NCI-H226 (cell line): ENCODE results near the gene KRT23.
"Not testable (repeated sequence)": the region's sequence is repeated elsewhere in the genome, so short reads cannot be mapped to it uniquely, and the experiment has no call there.

Experiments
- DNase-seq: peaks from one replicate; pipeline ENCODE4 v3.0.0-alpha.2; 2015

The KRT23 gene

GRCh38 chr17:40947929-40948328 lies 10.5 kb upstream of the KRT23 start:
- DNase-seq, result no peak

GRCh38 chr17:40945414-40945813 lies 8.0 kb upstream of the KRT23 start:
- no peak for DNase-seq

DNA sequence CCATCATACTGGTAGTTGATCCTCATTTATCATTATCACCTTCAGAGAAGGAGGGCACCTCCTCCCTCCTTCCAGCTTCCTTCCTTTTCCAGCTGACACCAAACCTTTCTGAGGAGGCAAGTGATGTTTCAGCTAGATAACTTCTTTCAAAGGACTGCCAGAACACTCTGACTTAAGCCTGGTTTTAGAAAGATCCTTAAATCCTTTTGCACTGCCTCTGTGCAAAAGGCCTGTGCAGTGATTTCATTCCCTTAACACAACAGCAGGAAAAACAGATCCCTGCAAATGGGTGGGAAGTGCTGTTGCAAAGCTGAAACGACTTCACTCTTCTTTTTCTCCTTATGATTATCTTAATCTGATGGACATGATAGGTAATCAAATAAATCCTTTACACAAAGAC lies 7.1 kb upstream of the KRT23 start:
- no peak for DNase-seq

DNA sequence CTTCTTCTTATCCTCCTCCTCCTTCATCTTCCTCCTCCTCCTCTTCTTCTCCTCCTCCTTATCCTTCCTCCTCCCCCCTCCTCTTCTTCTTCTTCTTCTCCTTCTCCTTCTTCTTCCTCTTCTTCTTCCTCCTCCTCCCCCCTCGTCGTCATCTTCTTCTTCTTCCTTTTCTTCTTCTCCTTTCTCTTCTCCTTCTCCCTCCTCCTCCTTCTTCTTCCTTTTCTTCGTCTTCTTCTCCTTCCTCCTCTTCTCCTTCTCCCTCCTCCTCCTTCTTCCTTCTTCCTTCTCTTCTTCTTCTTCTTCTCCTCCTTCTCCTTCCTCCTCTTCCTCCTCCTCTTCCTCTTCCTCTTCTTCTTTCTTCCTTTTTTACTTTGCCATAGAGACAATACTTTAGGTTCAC lies 5.1 kb upstream of the KRT23 start:
- DNase-seq, result no peak

DNA sequence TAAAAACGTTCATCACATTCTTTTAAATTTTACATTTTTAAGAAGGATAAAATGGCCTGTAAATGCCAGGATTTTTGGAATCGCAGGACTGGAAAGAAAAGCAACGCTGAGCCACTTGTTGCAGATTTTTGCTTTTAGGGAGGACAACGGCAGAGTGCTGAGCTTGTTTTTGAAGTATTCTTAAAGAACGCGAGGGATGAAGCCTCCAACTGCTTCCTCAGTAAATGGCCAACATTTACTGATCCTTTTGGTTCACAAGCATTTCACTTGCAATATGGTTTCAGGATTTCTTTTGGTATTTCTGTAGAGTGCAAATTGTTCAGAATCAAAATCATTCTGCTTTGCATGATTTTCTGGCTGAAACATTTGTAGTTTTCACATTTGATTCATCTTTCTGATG lies 2.8 kb upstream of the KRT23 start:
- no peak for DNase-seq

DNA sequence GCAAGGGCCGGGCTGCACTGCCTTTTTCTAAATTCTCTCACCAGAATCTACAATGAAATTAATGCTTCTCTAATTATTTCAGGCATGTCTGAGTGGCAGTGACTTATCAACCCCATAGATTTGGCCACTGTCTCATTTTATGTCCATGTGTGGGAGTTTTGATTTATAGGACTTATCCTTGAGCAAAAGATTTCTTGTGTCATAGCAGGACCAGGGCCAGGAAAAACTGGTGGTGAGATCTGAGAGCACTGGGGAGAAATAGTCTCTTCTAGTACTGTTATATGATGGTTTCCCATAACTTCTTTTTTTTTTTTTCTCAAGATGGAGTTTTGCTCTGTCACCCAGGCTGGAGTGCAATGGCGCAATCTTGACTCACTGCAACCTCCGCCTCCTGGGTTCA lies 1.5 kb upstream of the KRT23 start:
- peak; percentile 33 for DNase-seq

- no peak for DNase-seq
Observed at GRCh38 chr17:40936976-40937375, 470 bp downstream of the KRT23 start.

DNA sequence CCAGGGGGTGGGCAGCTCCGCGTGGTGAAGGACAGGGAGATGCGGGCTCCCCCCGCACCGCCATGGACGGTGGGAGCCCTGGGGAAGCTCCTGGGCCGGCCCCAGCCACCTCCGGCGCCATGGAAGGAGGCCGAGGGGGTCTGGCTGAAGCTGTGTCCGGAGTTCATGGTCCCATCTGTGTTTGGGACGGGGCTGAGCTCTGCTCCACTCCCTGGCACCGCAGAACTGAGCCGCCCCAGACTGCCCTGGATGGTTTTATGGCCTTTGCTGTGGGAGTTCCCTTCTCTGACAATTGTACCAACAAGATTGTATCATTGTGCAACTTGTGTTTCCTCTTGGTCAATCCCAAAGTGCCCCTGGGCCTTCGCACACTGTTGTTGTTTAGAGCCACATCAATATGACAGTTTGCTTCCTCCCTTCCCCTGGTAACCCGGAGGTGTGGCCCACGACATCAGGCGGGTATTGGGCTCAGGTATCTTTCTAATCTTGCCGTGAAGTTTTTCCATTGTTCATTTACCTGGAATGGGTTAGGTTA lies 942 bp downstream of the KRT23 start:
- DNase-seq, result no peak

DNA sequence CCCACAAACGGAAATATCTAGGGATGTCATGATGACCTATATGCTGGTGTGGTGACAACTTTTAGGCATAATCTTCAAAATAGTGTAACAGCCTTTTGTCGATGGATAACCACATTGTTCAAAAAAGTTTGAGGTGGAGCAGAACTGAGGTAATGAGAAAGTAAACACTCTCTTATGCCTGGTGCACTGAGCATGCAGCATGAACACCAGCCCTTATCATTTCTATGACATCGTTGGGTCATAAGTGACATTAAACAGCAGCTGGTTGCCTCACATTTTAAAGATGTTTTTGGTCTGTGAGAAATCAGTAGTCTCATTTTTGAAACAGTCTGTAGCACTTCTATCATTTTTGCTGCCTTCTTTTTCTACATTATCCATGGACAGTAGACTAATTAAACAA lies 1.8 kb downstream of the KRT23 start:
- no peak for DNase-seq

- no peak for DNase-seq
Observed at GRCh38 chr17:40932608-40933007, 4.8 kb downstream of the KRT23 start.

DNA sequence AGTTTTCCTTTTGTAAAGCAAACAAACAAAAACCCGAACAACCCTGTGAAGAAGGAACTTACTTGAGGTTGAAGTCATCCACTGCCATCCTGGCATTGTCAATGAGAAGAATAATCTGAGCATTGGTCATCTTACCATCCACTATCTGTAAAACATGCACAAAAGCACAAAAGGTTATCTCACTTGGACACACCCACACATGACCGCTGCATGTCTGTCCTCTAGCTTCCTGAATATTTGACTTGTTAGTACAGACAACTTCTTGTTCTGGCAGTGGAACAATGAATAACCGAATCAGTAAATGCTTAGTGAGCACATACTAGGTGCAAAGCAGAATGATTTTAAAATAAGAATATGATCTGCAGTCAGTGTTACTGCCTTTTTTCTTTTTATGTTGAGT lies 6.1 kb downstream of the KRT23 start:
- DNase-seq, result peak; percentile 28

DNA sequence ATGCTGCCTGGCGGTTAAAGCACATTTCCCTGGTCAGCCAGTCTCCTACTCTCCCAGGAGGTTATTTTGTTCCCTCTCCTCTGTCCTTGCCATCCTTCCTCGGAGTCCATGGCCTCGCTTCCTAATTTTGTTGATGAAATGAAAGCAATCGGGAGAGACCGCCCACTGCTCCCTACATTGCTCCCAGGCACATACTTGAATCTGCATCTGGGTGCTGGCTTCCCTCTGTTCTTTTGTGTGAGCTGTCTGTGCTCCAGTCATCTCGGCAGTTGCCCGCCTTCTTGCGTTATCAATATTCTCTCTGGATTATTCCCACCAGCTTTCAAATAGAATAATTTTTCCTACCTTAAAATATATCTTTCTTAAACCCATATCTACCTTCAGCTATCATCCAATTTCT lies 11.1 kb downstream of the KRT23 start:
- no peak for DNase-seq

DNA sequence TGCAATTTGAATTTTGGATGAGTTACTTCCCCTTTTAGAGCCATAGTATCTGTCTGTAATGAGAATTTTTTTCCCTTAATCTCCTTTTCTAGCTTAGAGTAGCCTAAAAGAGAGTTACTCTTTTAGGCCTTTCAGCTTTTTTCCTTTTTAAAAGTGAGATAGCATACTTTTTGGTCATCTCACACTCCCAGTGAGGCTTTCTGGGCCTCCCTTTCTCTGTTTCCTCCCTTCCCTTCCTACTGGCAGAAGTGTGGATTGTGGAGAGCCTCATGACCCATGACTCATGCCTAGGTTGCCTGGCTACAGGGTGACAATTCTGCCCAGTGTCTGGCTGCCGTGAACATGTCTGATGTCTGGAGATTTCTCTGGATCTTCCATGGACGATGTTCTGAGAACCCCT lies 15.2 kb downstream of the KRT23 start:
- DNase-seq, result peak; percentile 51

DNA sequence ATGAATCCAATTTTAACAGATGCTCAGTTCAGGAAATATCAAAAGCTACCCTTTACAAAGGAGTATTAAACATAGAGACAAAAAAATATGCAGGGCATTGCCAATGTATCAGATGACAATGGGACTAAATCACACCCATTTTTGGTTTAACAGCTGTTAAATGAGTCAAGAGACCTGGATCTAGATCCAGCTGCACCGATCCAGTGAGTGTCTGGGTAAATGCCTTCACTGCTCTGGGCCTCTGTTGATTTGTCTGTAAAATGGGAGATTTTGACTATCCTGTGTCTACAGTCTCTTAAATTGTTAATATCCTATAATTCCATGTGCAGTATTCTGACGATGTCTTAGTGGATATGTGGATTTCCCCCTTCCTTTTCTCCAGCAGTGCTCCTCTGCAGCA lies 16.4 kb downstream of the KRT23 start:
- no peak for DNase-seq

DNA sequence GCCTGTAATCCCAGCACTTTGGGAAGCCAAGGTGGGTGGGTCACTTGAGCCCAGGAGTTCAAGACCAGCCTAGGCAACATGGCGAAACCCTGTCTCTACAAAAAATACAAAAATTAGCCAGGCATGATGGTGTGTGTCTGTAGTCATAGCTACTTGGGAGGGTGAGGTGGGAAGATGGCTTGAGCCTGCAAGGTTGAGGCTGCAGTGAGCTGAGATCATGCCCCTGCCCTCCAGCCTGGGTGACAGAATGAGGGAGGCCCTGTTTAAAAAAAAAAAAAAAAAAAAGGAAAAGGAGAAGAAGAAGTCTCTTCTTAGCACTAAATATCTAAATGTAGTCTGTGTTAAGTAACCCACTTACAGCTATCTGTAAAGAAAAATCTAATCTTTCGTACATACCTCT lies 20.3 kb downstream of the KRT23 start:
- DNase-seq, result not testable (repeated sequence)

GRCh38 chr17:40916366-40916765 lies 21.1 kb downstream of the KRT23 start:
- no peak for DNase-seq

- peak; percentile 56 for DNase-seq
Observed at GRCh38 chr17:40915721-40916256, 21.7 kb downstream of the KRT23 start.

- peak; percentile 97 for DNase-seq
Observed at GRCh38 chr17:40915199-40915661, 22.2 kb downstream of the KRT23 start.

GRCh38 chr17:40914075-40914855 lies 23.2 kb downstream of the KRT23 start:
- DNase-seq, result no peak

GRCh38 chr17:40912486-40913210 lies 24.8 kb downstream of the KRT23 start:
- DNase-seq, result no peak

DNA sequence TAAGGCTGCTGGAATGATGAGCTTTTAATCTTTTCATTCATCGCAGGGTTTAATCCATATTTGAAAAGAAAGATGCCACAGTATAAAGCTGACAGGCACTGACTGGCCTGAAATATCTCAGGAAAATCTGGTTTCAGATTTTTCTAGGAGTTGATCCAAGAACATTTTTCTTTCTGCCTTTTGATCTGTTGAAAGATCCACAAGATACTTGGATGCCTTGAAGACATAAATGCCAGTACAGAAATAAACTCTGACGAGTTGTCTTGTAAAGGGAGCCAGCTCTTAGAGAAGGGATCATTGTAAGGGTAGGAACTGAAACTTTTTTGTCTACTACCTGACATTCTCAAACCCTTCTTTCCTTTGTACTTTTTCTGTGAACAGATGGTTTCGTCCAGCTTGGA lies 27.0 kb downstream of the KRT23 start:
- peak; percentile 44 for DNase-seq

GRCh38 chr17:40909755-40910154 lies 27.7 kb downstream of the KRT23 start:
- peak; percentile 50 for DNase-seq

GRCh38 chr17:40909351-40909750 lies 28.1 kb downstream of the KRT23 start:
- DNase-seq, result peak; percentile 91

GRCh38 chr17:40906613-40907012 lies 30.8 kb downstream of the KRT23 start:
- no peak for DNase-seq
